Smooth muscle cell of the brain vasculature (primary cell): ENCODE results near the gene APOBEC4.

Experiments used
- DNase-seq: peaks from one replicate; pipeline ENCODE4 v3.0.0-alpha.2; 2012; ENCODE audit warnings: low read depth, low spot score

APOBEC4 gene

GRCh38 chr1:183604038-183604808 is 48.9 kb downstream of the APOBEC4 start:
- peak; percentile 59 for DNase-seq

- no peak for DNase-seq
These were observed 50.6 kb downstream of the APOBEC4 start for GRCh38 chr1:183602510-183602909.

GRCh38 chr1:183600634-183601033 is 52.5 kb downstream of the APOBEC4 start:
- no peak for DNase-seq

- DNase-seq: no peak
These were observed 53.0 kb downstream of the APOBEC4 start for GRCh38 chr1:183600136-183600535.

- no peak for DNase-seq
These were observed 54.7 kb downstream of the APOBEC4 start for GRCh38 chr1:183598386-183598785.

- DNase-seq: no peak
These were observed 55.3 kb downstream of the APOBEC4 start for GRCh38 chr1:183597656-183598347.

- no peak for DNase-seq
These were observed 56.6 kb downstream of the APOBEC4 start for GRCh38 chr1:183596500-183596899.
